Measurements from ENCODE around the gene TMEM220. TPM values are rescaled to one million over a fixed set of nuclear protein-coding genes. Genes with fewer than 3 reads are reported as not detected.
"Not testable (repeated sequence)": the region's sequence is repeated elsewhere in the genome, so short reads cannot be mapped to it uniquely, and the experiment has no call there.

The TMEM220 gene
- total RNA-seq, 1 donor: 3.3 TPM

- Histone ChIP-seq H3K36me3 (ENCODE audit: insufficient read depth, low read length) (no peaks in the 10 kb centered on the region), H3K27ac (ENCODE audit: low read depth, low read length) (no peak overlapping the region), H3K4me2 (ENCODE audit: insufficient read depth, low read length) (peak overlapping the region; percentile 74), H3K4me3 (ENCODE audit: insufficient read depth, low read length) (peak overlapping the region; percentile 84), H3K27me3 (ENCODE audit: insufficient read depth, low read length) (no peaks in the 10 kb centered on the region), H3K4me1 (ENCODE audit: insufficient read depth, low read length) (peaks cover 6% of the 10 kb centered on the region), H3K79me2 (ENCODE audit: insufficient read depth, low read length) (no peaks in the 10 kb centered on the region), H2AFZ (ENCODE audit: low read length) (peak overlapping the region; percentile 91), H3K9me3 (ENCODE audit: low read depth, low read length) (no peaks in the 10 kb centered on the region), H4K20me1 (ENCODE audit: insufficient read depth, low read length) (no peaks in the 10 kb centered on the region)
- TF ChIP-seq, protein P1, sequence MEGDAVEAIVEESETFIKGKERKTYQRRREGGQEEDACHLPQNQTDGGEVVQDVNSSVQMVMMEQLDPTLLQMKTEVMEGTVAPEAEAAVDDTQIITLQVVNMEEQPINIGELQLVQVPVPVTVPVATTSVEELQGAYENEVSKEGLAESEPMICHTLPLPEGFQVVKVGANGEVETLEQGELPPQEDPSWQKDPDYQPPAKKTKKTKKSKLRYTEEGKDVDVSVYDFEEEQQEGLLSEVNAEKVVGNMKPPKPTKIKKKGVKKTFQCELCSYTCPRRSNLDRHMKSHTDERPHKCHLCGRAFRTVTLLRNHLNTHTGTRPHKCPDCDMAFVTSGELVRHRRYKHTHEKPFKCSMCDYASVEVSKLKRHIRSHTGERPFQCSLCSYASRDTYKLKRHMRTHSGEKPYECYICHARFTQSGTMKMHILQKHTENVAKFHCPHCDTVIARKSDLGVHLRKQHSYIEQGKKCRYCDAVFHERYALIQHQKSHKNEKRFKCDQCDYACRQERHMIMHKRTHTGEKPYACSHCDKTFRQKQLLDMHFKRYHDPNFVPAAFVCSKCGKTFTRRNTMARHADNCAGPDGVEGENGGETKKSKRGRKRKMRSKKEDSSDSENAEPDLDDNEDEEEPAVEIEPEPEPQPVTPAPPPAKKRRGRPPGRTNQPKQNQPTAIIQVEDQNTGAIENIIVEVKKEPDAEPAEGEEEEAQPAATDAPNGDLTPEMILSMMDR (IDR thresholded peaks at IDR 0.05; ENCODE audit: extremely low read depth, low read depth, low read length): no peak
- DNase-seq (ENCODE audit: insufficient read length, low spot score, missing footprints): no peak
Measured at GRCh38 chr17:10731408-10731879, 1.6 kb upstream of the TMEM220 start.

DNA sequence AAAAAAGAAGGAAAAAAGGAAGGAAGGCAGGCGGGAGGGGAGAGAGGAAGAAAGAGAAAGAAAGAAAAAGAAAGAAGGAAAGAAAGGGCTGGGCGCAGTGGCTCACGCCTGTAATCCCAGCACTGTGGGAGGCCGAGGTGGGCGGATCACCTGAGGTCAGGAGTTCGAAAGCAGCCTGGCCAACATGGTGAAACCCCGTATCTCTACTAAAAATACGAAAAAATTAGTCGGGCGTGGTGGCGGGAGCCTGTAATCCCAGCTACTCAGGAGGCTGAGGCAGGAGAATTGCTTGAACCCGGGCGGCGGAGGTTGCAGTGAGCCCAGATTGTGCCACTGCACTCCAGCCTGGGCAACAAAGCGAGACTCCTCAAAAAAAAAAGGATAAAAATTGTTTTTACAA is 424 bp upstream of the TMEM220 start:
- Histone ChIP-seq H3K4me3 (ENCODE audit: insufficient read depth, low read length) (peak overlapping the region; percentile 84), H3K27ac (ENCODE audit: low read depth, low read length) (peak overlapping the region; percentile 66), H3K4me2 (ENCODE audit: insufficient read depth, low read length) (peak overlapping the region; percentile 74), H2AFZ (ENCODE audit: low read length) (peak overlapping the region; percentile 82)
- H3K4me1 ChIP-seq (ENCODE audit: insufficient read depth, low read length); H3K36me3 ChIP-seq (ENCODE audit: insufficient read depth, low read length); H4K20me1 ChIP-seq (ENCODE audit: insufficient read depth, low read length); H3K9me3 ChIP-seq (ENCODE audit: low read depth, low read length); DNase-seq (ENCODE audit: insufficient read length, low spot score, missing footprints); H3K27me3 ChIP-seq (ENCODE audit: insufficient read depth, low read length); H3K79me2 ChIP-seq (ENCODE audit: insufficient read depth, low read length): not testable (repeated sequence)

DNA sequence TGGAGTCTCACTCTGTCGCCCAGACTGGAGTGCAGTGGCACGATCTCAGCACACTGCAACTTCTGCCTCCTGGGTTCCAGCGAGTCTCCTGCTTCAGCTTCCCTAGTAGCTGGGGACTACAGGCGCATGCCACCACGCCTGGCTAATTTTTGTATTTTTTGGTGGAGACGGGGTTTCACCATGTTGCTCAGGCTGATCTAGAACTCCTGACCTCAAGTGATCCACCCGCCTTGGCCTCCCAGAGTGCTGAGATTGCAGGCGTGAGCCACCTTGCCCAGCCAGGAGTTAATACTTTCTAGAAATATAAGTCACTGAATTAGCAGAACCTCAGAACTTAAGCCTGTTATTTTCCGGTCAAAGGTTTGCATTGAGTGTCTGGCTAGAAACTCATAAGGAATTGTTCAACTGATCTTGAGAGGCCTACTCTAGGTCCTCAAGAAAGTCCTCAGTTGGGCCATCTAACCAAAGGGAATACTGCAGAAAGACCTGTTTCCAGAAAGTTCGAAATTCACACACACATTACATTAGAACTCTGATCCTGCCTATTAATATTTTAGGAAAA is 1.4 kb downstream of the TMEM220 start:
- Histone ChIP-seq H3K27me3 (ENCODE audit: insufficient read depth, low read length) (no peaks in the 10 kb centered on the region), H3K4me1 (ENCODE audit: insufficient read depth, low read length) (peaks cover 6% of the 10 kb centered on the region), H3K36me3 (ENCODE audit: insufficient read depth, low read length) (peaks cover 5% of the 10 kb centered on the region), H3K4me3 (ENCODE audit: insufficient read depth, low read length) (no peak overlapping the region), H3K4me2 (ENCODE audit: insufficient read depth, low read length) (no peak overlapping the region), H2AFZ (ENCODE audit: low read length) (no peak overlapping the region), H3K79me2 (ENCODE audit: insufficient read depth, low read length) (no peaks in the 10 kb centered on the region), H4K20me1 (ENCODE audit: insufficient read depth, low read length) (no peaks in the 10 kb centered on the region), H3K27ac (ENCODE audit: low read depth, low read length) (no peak overlapping the region), H3K9me3 (ENCODE audit: low read depth, low read length) (no peaks in the 10 kb centered on the region)
- DNase-seq (ENCODE audit: insufficient read length, low spot score, missing footprints): no peak
- TF ChIP-seq, protein P1 (IDR thresholded peaks at IDR 0.05; ENCODE audit: extremely low read depth, low read depth, low read length): no peak

- DNase-seq (ENCODE audit: insufficient read length, low spot score, missing footprints): no peak
- Histone ChIP-seq H3K27me3 (ENCODE audit: insufficient read depth, low read length) (no peaks in the 10 kb centered on the region), H3K27ac (ENCODE audit: low read depth, low read length) (no peak overlapping the region), H2AFZ (ENCODE audit: low read length) (no peak overlapping the region), H3K9me3 (ENCODE audit: low read depth, low read length) (no peaks in the 10 kb centered on the region), H3K4me1 (ENCODE audit: insufficient read depth, low read length) (peaks cover 6% of the 10 kb centered on the region), H3K4me3 (ENCODE audit: insufficient read depth, low read length) (no peak overlapping the region), H3K79me2 (ENCODE audit: insufficient read depth, low read length) (no peaks in the 10 kb centered on the region), H3K4me2 (ENCODE audit: insufficient read depth, low read length) (no peak overlapping the region), H4K20me1 (ENCODE audit: insufficient read depth, low read length) (no peaks in the 10 kb centered on the region), H3K36me3 (ENCODE audit: insufficient read depth, low read length) (peaks cover 5% of the 10 kb centered on the region)
- TF ChIP-seq, protein P1 (IDR thresholded peaks at IDR 0.05; ENCODE audit: extremely low read depth, low read depth, low read length): no peak
Measured at GRCh38 chr17:10727192-10727591, 2.6 kb downstream of the TMEM220 start.
